GM19397 (cell line): ENCODE results near the gene WDFY2.

ENCODE experiments used
- ATAC-seq: cut with Tn5 transposase; IDR thresholded peaks from one replicate; pipeline ENCODE4 v1.9.1; 2021; ENCODE audit warnings: mild to moderate bottlenecking, moderate library complexity; ENCODE audit not compliant: unreplicated experiment

The WDFY2 gene

DNA sequence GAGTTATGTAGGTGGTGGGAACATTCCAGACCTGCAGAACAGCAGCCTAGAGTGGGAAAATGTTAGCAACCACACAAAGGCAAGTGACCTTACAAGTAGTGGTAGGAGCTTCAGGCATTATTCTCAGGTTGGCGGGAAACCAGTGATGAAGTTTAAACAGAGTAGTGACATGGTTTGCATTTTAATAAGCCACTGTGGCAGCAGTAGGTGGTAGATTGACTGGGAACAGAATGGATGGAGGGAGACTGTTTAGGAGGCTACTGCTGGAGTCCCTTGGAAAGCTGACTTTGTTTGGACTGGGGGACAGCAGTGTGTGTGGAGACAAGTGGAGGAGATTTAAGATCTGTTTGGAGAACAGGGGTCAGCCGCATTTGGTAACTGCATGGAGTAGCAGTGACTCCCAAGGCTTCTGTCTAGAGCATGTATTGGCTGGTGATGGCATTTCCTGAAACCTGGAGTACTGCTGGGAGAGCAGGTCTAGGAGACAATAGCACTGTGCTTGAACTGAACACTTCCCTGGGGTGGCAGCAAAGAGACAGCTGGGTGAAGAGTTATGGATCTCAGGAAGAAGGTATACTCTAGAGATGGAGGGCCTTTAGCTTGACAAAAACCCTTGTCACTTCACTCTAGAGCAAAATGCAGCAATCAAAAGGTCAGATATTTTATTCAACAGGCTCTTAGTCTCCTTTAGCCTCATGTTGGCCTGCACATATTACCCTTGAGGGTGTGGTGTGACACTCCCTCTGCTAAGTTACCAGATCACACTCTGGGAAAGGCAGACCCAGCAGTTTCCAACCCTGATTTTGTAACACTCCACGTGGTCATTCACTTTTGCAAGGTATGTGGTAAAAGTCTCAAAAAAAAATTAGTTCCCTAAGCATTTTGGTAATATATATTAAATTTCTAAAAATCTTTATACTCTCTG lies 149.4 kb downstream of the WDFY2 start:
- ATAC-seq: no peak

DNA sequence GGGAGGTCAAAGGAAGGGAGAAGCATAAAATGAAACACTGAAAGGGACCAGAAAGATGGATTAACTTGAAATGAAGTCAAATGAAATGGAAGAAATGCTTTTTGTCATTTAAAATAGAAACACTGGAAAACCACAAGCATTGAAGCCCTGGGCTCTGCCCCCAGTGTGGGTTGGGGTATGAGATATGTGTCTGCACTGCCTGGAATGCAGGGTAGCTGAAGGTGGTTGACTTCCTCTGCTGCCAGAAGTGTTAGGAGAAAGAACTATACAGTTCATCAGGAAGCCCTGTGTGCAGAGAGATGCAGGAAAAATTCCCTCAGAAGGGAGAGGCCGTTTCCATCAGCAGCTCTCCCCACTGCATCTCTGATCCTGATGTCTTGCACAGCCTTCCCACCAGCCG lies 150.5 kb downstream of the WDFY2 start:
- ATAC-seq: no peak

DNA sequence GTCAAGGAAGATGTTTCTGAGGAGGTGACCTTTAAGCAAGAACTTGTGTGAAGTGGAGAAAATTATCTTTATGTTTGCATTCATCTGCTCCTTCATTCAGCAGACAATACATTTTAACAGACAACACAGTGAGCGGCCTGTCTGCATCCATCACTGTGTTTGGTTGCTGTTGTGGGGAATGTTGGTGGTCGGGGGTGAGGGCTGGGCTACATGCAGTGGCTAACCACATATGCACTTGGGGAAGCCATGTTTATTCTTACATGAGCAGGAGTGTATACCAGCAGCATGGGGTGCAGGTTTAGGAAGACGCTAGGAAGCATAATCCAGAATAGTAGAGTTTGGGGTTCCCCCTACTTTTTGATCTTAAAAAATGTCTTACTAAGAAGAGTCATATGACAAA lies 153.3 kb downstream of the WDFY2 start:
- no peak for ATAC-seq

DNA sequence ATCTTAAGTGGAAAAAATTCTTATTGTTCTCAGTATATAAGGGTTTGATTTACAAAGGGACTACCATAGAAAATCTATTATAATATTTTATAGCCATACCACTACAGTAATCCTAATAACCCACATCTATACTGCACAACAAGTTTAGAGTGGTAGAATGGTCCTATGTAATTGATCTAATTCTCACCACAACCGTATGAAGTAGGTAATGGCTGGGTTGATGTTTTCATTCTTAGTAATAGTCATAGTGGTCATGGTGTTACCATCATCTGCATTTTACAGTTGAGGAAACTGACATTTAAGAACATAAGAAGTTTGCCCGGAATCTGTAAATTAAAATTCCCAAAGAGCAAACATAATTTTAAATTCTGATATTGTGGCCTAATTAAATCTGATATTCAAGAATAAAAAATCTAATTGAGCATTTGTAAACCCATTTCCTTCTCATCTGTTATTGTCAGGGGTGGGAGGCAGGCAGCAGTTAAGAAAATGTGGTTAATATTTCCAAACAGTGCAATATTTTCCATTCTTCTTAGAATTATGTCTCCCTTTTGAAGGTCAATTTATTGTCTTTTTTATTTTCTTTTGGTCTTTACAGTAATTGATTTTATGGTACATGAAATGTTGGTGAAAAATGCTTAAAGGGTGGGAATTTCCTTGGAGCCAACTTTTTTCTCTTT lies 154.1 kb downstream of the WDFY2 start:
- ATAC-seq: no peak

DNA sequence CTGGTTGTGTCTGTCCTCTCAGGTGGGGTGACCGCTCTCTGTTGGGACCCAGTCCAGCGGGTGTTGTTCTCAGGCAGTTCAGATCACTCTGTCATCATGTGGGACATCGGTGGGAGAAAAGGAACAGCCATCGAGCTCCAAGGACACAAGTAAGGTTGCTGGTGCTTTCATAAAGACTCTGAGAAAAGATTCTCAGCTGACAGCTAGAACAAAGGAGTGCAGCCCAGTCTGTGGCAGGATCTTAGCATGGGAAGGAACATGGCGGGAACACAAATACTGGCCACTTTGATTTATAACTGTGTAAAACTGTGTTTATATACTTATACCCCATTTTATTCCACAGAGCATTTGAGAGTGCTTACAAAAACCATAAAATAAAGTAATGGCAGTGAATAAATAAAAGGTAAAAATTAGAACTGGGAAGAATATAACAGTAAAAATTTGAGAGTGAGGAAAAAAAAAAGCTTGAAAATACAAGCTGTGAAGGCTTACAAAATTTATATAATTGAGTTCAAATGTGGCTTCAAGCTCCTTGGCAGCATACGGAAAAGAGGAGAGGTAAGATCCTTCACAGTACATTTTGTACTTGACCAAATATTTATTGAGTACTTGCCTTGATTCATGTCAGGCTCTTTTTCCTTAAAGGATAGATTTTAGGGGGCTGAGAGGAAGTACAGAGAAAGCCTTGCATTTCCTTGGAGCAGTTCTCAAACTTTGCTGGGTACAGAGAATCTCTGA lies 154.9 kb downstream of the WDFY2 start:
- ATAC-seq: no peak

DNA sequence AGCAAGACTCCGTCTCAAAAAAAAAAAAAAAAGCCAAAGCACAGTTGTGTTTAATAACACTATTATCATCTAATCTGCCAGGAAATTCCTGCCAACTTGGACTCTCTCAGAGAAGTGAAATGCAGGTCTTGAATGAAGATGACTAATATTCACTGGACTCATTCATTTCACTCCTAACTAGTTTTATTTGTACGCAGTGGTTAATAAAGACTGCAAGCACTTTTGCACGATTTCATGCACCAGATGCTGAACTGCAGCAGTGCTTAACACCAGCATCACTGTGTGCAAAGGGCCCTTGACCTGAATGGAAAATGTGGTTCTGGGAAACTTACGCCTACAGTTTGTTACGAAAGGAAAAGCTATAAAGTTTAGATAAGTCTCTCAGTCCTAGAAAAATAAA lies 156.4 kb downstream of the WDFY2 start:
- no peak for ATAC-seq

DNA sequence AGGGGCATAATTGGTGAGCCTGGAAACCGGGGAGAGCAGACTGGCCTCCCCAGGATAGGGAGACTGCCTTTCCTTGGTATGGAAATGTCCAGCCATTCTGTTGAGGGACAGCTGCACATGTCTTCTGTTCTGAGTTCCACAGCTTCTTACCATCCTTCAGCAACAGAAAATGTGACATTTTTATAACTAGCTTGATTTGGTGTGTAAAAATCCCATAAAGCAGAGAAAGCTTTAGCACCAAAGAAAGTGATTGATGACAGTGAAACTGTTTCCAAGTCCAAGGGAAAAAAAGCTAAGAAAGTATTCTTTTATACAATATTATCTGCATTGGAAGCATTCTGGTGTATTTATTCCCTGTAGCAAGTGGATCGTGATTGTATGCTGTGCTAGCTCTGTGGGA lies 157.8 kb downstream of the WDFY2 start:
- ATAC-seq: no peak

DNA sequence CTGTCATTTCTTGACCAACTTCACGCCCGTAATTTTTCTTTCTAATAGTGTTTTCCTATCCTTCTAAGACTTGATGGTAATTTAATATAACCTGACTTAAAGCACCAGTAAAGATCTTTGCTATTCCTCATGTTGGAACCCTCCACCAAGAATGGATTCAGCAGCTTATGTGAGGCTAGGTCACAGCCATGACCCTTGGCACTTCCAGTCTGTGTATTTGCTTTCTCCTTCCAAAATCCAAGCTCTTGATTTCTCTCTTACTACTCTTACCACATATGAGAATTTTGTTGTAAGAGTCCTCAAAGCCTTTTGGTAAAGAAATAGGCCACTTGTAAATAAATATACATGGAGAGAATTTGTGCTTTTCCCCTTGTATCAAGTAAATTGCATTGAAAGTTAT lies 158.3 kb downstream of the WDFY2 start:
- no peak for ATAC-seq

DNA sequence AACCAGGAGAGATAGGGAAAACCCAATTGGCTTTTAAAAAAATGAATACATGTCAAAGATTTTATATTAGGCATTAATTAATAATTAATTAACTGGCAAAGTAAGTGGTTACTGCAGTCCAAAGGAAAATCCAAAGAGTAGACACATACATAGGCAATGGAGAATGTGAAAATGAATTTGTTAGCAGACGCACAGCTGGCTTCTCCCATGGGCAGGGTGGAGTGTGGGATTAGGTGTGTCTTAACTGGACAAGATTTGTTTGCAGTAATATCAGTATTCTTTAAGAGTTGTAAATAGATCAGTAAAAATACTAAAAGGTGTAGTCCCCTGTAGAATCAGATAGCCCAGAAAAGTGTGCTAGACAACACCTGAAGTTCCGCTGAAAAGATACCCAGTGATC lies 161.0 kb downstream of the WDFY2 start:
- ATAC-seq: no peak

DNA sequence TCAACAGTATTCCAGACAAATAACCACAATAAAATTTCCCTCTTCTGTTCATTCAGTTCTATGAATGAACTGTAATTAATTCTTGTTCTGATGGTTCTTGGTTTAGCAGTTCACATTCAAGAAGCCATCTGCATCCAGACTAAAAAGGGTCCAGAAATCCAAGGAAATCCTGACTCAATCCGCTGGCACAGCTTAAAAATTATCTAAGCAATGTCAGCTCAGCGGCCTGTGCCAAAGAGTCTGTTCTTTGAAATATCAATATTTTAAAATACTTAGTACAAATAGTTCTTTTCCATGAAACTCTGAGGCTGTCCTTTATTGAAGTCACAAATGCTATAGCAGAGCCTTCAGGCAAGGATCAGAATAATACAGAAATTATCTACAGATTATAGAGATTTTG lies 162.5 kb downstream of the WDFY2 start:
- ATAC-seq: no peak

DNA sequence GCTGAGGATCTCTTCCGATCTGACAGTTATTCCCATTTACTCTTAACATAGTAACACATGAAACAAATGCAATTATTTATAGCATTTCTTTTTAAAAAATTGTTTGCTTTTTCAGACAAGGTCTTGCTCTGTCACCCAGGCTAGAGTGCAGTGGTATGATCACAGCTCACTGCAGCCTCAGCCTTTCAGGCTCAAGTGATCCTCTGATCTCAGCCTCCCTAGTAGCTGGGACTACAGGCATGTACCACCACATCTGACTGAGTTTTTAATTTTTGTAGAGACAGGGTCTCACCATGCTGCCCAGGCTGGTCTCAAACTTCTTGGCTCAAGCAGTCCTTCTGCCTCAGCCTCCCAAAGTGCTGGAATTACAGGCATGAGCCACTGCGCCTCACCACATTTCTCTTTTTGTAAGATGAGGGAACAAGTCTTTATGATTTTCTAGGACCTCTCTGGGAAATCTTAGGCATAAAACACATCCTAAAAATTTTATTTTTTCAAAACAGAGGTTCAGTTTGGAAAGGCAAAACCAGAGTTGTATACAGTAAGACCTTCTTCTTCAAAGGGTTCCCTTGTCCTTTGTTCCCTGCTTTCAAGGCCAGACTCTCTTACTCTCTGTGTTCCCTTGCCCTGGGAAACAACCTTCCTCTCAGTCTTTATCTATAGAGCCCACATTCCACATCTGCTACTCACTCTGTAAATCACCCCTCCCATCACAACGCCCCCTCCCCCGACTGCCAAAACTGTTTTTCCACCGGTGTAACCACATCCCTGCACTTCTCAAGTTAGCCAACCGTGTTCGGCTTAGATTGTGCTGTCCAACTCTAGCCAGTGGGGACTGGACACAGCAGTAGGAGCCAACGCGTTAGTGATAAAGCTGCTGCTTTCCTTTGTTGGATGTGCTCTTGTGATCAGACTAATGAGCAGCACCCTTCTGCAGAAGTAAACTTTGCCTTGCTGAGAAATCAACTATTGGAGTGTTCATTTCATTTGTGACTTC lies 163.5 kb downstream of the WDFY2 start:
- no peak for ATAC-seq

DNA sequence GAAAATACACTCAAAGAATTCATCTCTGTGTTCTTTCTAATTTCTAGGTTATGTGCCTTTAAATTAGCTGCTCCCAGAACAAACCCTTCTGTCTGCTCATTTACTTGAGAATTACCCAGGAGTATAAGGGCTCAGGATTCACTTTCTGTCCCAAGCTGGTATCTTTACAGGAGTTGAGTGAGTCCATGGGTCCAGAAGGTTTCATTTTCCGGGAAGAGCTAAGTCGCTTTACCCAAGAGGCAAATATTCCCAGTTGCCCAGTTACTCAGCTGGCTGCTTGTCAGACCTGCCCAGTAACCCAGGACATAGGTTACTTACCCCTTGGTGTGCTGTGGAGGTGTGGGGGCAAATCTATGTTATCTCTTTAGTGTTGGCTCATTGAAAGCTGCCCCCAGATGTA lies 172.4 kb downstream of the WDFY2 start:
- ATAC-seq: no peak

DNA sequence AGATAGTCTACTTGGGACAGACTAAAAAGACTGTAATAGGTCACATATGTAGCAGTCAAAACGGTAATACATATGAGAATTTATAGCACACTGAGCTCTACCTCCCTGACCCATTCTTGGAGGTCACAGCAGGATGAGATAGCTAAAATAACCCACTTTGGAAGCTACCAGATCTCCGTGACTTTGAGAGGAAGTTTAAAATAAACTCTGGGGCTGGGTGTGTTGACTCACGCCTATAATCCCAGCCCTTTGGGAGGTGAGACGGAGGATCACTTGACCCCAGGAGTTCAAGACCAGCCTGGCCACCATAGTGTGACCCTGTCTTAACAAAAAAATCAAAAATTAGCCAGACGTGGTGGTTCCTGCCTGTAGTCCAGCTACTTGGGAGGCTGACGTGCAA lies 174.4 kb downstream of the WDFY2 start:
- no peak for ATAC-seq

DNA sequence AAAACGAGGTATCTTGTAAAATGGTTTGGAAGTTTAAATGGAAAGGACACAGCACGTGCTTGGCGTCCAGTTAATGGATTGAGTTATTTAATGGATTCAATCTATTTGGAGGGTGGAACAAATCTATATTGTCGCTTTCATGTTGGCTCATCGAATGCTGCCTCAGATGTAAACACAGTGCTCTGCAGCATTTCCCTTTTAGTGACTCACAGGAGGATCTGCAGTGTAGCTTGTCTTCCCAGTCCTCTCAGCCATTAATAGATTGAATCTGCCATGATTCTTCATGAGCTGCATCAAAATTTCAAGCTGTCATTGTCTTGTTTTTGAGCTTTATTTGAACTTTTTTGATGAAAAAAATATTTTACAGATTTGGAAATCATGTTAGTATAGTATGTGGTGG lies 175.0 kb downstream of the WDFY2 start:
- no peak for ATAC-seq

DNA sequence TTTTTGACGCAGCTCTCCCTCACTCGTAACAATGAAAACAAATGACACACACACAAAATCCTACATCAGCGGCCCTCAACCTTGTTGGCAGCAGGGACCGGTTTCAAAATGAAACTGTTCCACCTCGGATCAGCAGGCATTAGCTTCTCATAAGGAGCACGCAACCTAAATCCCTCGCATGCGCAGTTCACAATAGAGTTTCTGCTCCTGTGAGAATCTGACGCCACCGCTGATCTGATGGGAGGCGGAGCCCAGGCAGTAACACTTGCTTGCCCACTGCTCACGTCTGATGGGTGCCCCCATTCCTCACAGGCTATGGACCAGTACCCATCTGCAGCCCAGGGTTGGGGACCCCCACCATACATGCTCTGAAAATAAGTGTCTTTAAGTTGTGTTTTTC lies 176.3 kb downstream of the WDFY2 start:
- no peak for ATAC-seq

DNA sequence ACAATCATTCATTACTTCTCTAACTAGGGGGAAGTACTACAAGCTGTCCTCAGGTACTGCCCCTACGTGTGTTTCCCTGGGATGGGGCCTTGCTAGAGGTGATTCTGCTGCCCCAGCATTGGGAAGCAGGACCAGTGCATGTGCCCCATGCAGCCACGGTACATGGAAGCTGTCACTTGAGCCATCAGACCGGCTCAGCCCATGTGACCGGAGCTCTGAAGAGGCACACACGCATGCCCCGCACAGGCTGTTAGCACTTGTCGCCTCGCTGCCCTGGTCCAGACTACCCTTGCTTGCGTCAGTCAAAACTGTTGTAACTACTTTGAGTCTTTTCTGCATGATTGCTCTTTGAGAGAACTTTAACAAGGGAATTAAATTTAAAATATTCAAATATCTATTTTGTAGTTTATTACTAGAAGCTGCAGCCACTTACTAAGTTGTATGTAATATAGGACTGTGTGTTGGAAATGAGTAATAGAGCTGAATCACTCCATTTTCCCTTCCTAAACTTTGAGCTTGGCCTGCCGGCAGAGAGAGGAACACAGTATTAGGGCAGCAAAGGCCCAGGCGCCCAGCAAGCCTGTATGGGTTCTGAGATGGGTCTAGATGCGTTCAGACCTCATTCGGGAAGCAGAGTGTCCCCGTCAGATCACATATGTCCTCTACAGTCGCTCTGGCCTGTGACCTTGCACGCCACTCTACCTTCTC lies 177.5 kb downstream of the WDFY2 start:
- ATAC-seq: no peak

DNA sequence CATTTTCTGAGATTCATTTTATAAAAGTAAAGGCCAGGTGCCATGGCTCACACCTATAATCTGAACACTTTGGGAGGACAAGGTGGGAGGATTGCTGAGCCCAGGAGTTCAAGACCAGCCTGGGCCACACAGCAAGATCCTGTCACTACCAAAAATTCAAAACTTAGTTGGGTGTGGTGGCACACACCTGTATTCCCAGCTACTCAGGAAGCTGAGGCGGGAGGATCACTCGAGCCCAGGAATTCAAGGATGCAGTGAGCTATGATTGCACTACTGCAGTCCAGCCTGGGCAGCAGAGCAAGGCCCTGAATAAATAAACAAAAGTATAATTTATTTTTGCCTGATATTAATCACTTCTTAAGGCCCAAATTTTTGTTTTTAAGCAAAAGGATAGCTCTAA lies 179.2 kb downstream of the WDFY2 start:
- no peak for ATAC-seq

DNA sequence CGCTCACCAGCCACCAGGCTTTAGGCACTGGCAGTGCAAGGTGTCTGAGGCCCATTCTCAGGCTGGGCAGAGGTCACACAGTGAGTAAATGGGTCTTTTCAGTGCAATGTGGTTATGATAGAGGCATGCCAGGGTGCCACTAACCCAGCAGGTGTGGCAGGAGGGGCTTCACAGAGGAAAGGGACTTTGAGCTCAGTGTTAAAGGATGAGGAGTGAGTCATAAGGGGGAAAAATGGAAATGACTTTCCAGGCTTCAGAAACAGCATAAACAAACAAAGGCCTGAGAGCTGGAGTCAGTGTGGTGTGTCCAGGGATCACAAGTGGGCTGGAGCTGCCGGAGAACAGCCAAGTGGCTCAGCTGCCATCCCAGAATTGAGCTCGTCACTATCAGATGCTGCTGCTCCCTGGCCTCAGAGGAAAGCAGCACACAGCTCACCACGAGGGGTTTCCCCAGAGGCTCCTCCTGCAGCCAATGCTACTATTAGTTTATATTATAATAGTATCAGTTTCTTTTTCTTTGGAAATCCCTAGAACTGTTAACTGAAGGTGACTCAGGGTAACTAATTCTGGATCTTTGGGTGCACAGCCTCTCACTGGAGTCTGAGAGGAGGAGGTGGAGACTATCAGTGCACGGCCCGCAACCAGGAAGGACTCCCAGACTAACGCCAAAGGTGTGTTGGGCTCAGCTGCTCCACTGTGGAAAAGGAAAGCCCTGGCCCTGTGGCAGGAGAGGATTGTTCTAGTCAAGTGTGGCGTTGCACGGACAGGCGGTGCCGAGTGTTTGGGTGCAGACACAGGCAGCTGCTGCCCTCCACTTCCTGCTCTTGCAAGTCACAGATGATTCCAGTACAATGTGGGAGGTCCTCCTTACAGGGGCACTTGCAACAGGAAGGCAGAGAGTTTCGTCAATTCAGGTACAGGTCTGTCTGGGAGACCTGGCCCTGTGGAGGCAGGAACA lies 180.2 kb downstream of the WDFY2 start:
- ATAC-seq: peak; percentile 70

DNA sequence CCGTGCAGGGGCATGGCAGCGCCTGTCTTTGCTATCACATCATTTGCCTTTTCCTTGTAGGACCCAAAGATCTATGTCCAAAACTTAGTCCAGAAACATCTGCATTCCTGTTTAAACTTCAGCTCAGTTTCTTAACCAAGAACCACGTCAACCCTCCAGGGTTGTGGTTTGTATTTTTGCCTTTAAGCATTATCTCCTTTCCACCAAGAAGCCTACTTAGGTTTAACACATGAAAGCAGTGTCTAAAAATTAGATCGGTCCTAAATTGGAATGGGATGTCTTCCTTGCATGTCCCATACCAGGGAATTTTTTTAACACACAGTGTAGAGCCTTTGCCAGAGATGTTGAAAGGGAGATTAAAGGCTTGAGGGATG lies 180.9 kb downstream of the WDFY2 start:
- ATAC-seq: no peak
